Memory B cell (primary cell): ENCODE results near the gene ELMO3.

Experiments used
- ATAC-seq: fragments of 150-1000 bp; cut with Tn5 transposase; 2 replicates; pipeline ENCODE4 v1.10.0; 2021; ENCODE audit warnings: low read depth, mild to moderate bottlenecking, moderate library complexity
- DNase-seq, 2 donors: peaks; one replicate each; pipeline ENCODE4 v3.0.0; 2022; ENCODE audit warnings: low spot score in 2 of 2
- H3K27ac Mint-ChIP-seq: one replicate; pipeline ENCODE4 v1.8.0; 2022; ENCODE audit warnings: mild to moderate bottlenecking, moderate library complexity, mixed read lengths
- H3K27me3 Mint-ChIP-seq: one replicate; pipeline ENCODE4 v1.8.0; 2022; ENCODE audit warnings: mixed read lengths
- H3K36me3 Mint-ChIP-seq: one replicate; pipeline ENCODE4 v1.8.0; 2022; ENCODE audit warnings: mild to moderate bottlenecking, mixed read lengths
- H3K4me1 Mint-ChIP-seq: one replicate; pipeline ENCODE4 v1.8.0; 2022; ENCODE audit warnings: mixed read lengths
- H3K4me3 Mint-ChIP-seq: one replicate; pipeline ENCODE4 v1.8.0; 2022; ENCODE audit warnings: mild to moderate bottlenecking, moderate library complexity, mixed read lengths
- H3K9me3 Mint-ChIP-seq: one replicate; pipeline ENCODE4 v1.8.0; 2022; ENCODE audit warnings: mixed read lengths

The ELMO3 gene

DNA sequence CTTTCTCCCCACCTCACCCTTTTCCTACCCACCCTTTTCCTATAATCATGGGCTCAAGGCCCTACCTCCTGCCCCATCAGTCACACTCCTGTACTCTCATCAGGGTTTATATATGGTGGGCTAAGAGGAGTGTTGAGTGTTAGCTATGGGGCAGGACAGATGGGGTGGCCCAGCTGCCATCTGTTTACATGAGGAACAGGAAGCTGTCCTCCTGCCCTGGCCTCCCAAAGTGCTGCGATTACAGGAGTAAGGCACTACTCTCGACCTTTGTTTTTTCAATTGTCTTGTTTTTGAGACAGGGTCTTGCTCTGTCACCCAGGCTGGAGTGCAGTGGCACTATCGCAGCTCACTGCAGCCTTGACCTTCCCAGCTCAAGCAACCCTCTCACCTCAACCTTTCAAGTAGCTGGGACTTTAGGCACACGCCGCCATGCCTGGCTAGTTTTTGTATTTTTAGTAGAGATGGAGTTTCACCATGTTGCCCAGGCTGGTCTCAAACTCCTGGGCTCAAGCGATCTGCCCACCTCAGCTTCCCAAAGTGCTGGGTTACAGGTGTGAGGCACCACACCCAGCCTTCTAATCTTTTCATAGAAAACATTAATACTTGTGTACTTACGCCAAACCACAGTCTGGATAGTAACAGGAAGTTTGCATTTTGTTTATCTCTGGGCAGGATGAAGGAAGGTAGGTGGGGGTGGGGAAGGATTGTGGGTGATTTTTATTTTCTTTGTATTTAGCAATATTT, 40.9 kb upstream of the ELMO3 start:
- peak overlapping the region; percentile 88 for H3K4me3 Mint-ChIP-seq

DNA sequence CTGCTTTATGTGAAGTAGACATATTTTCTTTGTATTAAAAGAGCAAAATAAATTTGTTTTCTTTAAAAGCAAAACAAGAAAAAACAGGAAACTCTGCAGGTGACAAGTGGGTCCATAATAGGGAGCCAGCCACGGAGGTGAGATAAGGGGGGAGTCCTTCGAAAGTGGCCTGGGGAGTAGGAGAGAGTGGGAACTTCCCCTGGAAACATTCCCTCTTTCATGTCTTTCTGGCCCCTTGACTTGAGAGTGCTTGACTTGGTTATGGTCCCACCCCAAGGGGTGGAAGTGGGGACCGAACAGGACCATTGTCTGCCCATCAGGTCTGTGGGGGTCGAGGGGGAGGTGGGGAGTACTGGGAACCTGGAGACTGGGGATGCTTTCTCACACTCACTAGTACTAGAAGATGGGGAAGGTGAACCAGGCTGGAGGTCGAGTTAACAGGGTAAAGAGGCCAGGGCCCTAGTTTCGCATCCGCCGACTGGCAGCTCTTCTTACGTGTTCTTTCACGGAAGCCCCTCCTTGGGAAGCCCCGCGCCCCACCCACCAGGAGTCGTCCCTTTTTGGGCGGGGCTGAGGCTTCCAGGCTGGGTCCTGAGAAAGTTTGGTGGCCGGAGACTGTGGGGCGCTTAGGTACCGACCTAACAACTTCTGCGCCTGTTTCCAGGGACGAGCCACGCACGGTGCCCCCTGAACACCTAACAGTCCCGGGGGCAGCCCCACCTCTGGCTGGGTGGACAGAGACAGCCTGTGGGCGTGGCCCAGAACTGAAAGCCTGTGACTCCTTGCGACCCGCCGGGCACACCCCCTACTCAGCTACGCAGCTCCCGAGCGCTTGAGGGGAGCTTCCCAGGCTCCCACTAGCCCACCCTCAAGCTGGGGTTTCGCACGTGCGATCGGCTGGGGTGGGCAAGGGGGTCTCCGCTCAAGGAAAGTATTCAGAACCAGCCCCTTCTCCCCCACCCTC, 40.0 kb upstream of the ELMO3 start:
- no peaks in the 10 kb centered on the region for H3K27me3 Mint-ChIP-seq
- peak overlapping the region; percentile 88 for H3K4me3 Mint-ChIP-seq
- H3K36me3 Mint-ChIP-seq, result no peaks in the 10 kb centered on the region
- DNase-seq (peak; percentile 70 to 82), ATAC-seq (peak; percentile 60)
- H3K4me1 Mint-ChIP-seq, result peaks cover 35% of the 10 kb centered on the region
- no peaks in the 10 kb centered on the region for H3K9me3 Mint-ChIP-seq
- peak overlapping the region; percentile 88 for H3K27ac Mint-ChIP-seq

More for the DNA sequence above, 40.9 kb upstream of the ELMO3 start:
- H3K9me3 Mint-ChIP-seq, result no peaks in the 10 kb centered on the region
- H3K27ac Mint-ChIP-seq, result peak overlapping the region; percentile 88
- H3K27me3 Mint-ChIP-seq, result no peaks in the 10 kb centered on the region
- DNase-seq (no peak), ATAC-seq (no peak)
- peaks cover 38% of the 10 kb centered on the region for H3K4me1 Mint-ChIP-seq
- no peaks in the 10 kb centered on the region for H3K36me3 Mint-ChIP-seq

DNA sequence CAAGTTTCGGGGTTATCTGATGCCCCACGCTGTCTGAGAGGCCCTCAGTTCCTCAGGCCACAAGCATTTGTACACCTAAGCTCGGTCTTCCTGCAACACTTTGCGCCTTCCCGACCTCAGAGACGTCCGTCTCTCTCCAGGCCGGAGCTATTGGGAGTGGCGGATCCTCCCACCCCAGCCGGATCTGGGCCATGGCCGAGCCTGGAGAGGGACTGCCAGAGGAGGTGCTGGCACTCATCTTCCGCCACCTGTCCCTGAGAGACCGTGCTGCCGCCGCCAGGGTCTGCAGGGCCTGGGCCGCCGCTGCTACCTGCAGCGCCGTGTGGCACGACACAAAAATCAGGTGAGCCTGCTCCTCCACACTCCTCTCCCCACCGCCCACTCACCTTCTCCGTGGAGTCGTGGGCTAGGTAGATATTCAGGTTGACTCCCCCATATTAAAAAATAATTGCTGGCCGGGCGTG, 37.3 kb upstream of the ELMO3 start:
- no peaks in the 10 kb centered on the region for H3K9me3 Mint-ChIP-seq
- no peak for DNase-seq
- peaks cover 5% of the 10 kb centered on the region for H3K27me3 Mint-ChIP-seq
- ATAC-seq, result no peak
- H3K4me3 Mint-ChIP-seq, result peak overlapping the region; percentile 34
- H3K4me1 Mint-ChIP-seq, result peaks cover 28% of the 10 kb centered on the region
- no peak overlapping the region for H3K27ac Mint-ChIP-seq
- H3K36me3 Mint-ChIP-seq, result no peaks in the 10 kb centered on the region

DNA sequence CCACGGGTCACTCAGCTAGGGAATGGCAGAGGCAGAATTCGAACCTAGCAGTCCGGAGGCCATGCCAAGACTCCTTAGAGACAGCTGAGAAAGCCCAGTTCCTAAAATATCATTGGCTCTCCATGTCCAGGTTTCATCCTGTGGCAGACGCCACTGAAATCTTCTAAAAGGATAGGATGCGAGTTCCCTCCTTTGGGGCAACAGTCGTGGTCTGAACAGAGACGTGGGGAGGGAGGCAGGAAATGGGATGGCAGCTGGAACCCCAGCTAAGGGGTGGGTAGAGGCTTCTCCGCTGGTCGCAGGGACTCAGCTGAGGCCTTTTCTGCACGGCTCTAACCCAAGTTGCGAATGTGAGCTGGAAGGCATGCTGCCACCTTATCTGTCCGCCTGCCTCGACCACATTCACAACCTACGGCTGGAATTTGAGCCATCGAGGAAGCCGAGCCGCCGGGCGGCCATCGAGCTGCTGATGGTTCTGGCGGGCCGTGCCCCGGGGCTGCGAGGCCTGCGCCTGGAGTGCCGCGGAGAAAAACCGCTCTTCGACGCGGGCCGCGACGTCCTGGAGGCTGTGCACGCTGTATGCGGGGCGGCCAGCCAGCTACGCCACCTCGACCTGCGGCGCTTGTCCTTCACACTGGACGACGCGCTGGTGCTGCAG, 36.3 kb upstream of the ELMO3 start:
- H3K27ac Mint-ChIP-seq, result no peak overlapping the region
- no peak for DNase-seq
- ATAC-seq, result no peak
- H3K4me3 Mint-ChIP-seq, result peak overlapping the region; percentile 53
- peaks cover 12% of the 10 kb centered on the region for H3K27me3 Mint-ChIP-seq
- no peaks in the 10 kb centered on the region for H3K36me3 Mint-ChIP-seq
- peaks cover 24% of the 10 kb centered on the region for H3K4me1 Mint-ChIP-seq
- no peaks in the 10 kb centered on the region for H3K9me3 Mint-ChIP-seq

DNA sequence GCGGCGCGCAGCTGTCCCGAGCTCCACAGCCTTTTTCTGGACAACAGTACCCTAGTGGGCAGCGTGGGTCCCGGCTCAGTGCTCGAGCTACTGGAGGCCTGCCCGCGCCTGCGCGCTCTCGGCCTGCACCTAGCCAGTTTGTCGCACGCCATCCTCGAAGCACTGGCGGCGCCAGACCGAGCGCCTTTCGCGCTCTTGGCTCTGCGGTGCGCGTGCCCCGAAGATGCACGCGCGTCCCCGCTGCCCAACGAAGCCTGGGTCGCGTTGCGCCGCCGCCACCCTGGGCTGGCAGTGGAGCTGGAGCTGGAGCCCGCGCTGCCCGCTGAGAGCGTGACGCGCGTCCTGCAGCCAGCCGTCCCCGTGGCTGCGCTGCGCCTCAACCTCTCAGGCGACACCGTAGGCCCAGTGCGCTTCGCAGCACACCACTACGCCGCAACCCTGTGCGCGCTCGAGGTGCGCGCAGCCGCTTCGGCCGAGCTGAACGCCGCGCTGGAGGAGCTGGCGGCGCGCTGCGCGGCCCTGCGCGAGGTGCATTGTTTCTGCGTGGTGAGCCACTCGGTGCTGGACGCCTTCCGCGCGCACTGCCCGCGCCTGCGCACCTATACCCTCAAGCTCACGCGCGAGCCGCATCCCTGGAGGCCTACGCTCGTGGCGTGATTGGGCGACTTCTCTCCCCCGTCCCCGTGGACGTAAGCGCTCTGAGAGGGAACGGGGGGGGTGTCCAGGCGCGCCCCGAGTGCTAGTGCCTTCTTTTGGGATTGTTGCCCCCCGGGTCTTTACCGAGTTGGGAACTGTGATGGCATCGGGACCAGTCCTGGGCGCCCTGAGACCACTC, 35.5 kb upstream of the ELMO3 start:
- H3K27ac Mint-ChIP-seq, result no peak overlapping the region
- H3K4me1 Mint-ChIP-seq, result peaks cover 19% of the 10 kb centered on the region
- H3K9me3 Mint-ChIP-seq, result no peaks in the 10 kb centered on the region
- H3K4me3 Mint-ChIP-seq, result peak overlapping the region; percentile 54
- peaks cover 2% of the 10 kb centered on the region for H3K36me3 Mint-ChIP-seq
- ATAC-seq (no peak), DNase-seq (no peak)
- H3K27me3 Mint-ChIP-seq, result peaks cover 15% of the 10 kb centered on the region

DNA sequence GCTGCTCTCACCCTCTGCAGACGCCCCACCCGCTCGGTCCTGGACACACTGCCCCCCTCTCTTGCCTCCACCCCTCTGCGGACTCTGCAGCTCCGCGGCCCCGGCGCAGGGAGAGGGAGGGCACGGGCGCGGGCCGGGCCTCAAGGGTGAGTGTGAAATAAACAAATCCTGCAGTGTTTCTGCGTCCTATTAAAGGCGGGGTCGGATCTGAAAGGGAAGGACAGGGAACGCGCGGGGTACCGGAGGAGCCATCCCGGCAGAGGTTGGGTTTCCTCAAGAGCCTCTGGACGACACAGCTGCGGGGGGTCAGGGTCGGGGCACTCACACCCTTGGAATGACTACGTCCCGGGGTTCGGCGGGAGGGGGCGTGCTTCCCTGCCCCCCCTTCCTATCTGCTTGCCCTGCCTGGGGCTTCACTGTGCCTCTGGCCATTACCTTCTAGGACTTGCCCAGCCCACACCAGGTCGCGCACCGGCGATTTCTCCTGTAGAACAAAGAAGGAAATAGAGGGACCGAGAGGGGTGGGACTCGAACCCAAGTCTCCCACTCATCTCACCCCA, 34.9 kb upstream of the ELMO3 start:
- H3K4me1 Mint-ChIP-seq, result peaks cover 14% of the 10 kb centered on the region
- H3K36me3 Mint-ChIP-seq, result peaks cover 2% of the 10 kb centered on the region
- H3K27me3 Mint-ChIP-seq, result peaks cover 19% of the 10 kb centered on the region
- peak overlapping the region; percentile 54 for H3K4me3 Mint-ChIP-seq
- DNase-seq (no peak), ATAC-seq (no peak)
- no peaks in the 10 kb centered on the region for H3K9me3 Mint-ChIP-seq
- H3K27ac Mint-ChIP-seq, result no peak overlapping the region

DNA sequence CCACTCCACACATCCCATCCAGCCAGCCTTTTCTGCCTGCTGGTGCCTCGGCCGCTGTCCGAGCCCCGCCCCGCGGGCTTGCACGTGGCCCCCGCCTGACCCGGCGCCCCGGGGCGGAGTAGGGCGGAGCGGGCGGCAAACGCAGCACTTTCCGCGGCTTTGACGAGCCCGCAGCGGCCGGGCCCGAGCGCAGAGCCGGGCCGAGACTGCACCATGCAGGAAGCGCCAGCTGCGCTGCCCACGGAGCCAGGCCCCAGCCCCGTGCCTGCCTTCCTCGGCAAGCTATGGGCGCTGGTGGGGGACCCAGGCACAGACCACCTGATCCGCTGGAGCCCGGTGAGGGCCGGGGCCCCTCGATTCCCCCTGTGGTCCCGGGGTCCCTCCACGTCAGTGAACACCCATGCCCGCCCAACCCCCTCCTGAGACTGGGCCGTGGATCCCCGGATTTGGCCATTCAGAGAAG, 34.3 kb upstream of the ELMO3 start, which contains the start of gene HSF4:
HSF4 (plus strand) TSS at position 147 of the 463 bp plus-strand sequence; CDS start at position 214, 67 bp downstream.
- peaks cover 15% of the 10 kb centered on the region for H3K4me1 Mint-ChIP-seq
- no peak for DNase-seq
- peaks cover 2% of the 10 kb centered on the region for H3K36me3 Mint-ChIP-seq
- no peak within 1 kb of the TSS for H3K27ac Mint-ChIP-seq
- H3K27me3 Mint-ChIP-seq, result peaks cover 20% of the 10 kb centered on the region
- H3K4me3 Mint-ChIP-seq, result peak within 1 kb of the TSS; percentile 54
- H3K9me3 Mint-ChIP-seq, result no peaks in the 10 kb centered on the region
- ATAC-seq, result no peak

DNA sequence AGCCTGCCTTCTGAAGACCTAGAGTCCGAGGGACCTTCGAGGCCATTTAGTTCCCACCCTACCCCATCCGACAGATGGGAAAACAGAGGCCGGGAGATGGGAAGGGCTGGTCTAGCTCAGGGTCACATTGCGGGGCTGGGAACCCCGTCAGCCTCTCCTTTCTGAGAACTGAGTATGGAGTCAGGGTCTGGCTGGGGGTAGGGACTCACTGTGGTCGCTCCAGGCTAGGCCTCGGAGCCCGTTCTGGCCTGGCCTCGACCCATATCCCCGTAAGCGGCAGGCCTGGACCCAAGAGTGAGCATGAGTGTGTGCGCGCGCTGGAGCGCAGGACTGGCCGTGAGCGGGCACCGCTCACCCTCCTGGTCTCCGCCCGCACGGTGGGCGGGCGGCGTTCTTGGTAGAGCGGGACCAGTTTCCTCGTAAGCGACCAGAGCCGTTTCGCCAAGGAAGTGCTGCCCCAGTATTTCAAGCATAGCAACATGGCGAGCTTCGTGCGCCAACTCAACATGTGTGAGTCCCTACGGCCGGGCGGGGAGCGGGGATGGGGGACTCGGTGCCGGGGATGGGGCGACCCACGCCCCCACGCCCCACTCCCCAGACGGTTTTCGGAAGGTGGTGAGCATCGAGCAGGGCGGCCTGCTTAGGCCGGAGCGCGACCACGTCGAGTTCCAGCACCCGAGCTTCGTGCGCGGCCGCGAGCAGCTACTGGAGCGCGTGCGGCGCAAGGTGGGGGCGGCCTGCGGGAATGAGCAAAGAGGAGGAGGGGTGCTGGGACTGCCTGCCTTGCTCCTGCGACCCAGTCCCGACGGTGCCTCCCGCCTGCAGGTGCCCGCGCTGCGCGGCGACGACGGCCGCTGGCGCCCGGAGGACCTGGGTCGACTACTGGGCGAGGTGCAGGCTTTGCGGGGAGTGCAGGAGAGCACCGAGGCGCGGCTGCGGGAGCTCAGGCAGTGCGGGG, 33.5 kb upstream of the ELMO3 start:
- H3K4me3 Mint-ChIP-seq, result peak overlapping the region; percentile 34
- peaks cover 2% of the 10 kb centered on the region for H3K36me3 Mint-ChIP-seq
- ATAC-seq, result no peak
- no peak for DNase-seq
- H3K4me1 Mint-ChIP-seq, result peaks cover 20% of the 10 kb centered on the region
- H3K27me3 Mint-ChIP-seq, result peaks cover 24% of the 10 kb centered on the region
- H3K9me3 Mint-ChIP-seq, result no peaks in the 10 kb centered on the region
- H3K27ac Mint-ChIP-seq, result no peak overlapping the region

DNA sequence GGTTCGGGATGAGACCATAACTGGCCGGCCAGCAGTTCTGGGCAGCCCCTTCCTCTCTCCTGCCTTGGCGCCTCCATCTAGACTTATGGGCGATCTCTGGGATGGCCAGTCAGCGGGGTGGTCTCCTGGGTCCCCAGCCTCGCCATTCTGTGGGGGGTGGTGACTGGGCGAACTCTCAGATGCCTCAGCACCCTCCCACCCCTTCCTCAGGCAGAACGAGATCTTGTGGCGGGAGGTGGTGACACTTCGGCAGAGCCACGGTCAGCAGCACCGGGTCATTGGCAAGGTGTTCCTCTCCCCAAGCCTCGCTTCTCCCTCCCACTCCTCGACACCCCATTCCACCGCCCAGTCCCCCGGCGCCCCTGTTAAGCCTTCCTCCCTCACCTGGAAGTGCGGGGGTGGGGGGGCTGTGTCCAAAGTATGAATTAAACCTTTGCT, 32.8 kb upstream of the ELMO3 start:
- Mint-ChIP-seq H3K9me3 (no peaks in the 10 kb centered on the region), H3K27me3 (peaks cover 27% of the 10 kb centered on the region), H3K27ac (no peak overlapping the region), H3K36me3 (peaks cover 2% of the 10 kb centered on the region), H3K4me1 (peaks cover 20% of the 10 kb centered on the region), H3K4me3 (no peak overlapping the region)
- no peak for DNase-seq
- no peak for ATAC-seq

DNA sequence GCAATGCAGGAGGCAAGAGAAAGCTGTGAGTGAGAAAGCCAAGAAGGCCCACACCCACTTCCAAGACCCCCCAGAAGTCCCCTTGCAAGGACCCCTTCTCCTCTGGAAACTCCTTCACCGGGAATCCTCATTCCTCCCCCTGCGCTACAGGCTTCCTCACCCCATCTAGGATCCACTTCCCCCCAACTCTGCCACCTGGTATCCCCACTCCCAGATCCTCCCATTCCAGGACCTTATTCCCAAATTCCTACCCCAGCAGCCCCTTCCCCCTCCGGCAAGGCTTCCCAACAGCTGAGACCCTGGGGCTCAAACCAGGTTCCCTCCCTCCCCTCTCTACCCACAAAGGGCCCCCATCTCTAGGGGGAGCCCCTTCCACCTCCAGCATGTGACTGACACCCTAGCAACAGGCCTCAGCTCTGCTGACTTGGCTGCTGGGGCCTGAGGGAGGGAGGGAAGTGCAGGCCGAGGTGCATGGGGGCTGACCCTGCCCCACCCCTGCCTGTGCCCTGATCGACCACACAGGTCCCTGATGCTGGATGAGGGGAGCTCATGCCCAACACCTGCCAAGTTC, 32.2 kb upstream of the ELMO3 start:
- H3K9me3 Mint-ChIP-seq, result no peaks in the 10 kb centered on the region
- no peak overlapping the region for H3K4me3 Mint-ChIP-seq
- H3K36me3 Mint-ChIP-seq, result peaks cover 2% of the 10 kb centered on the region
- peaks cover 32% of the 10 kb centered on the region for H3K27me3 Mint-ChIP-seq
- no peak for ATAC-seq
- peak overlapping the region; percentile 17 for H3K27ac Mint-ChIP-seq
- DNase-seq, result no peak
- H3K4me1 Mint-ChIP-seq, result peaks cover 24% of the 10 kb centered on the region

DNA sequence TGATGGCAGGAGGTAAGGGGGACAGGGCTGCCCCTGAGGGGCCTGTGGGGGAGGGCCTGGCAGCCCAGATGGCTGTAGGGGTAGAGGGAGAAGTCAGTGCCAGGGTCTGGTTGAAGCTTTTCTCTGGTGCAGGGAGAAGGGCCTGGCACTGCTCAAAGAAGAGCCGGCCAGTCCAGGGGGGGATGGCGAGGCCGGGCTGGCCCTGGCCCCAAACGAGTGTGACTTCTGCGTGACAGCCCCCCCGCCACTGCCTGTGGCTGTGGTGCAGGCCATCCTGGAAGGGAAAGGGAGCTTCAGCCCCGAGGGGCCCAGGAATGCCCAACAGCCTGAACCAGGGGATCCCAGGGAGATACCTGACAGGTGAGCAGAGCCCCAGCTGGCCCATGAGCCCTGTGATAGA, 31.3 kb upstream of the ELMO3 start:
- no peak overlapping the region for H3K4me3 Mint-ChIP-seq
- peaks cover 26% of the 10 kb centered on the region for H3K4me1 Mint-ChIP-seq
- H3K36me3 Mint-ChIP-seq, result peaks cover 2% of the 10 kb centered on the region
- ATAC-seq (no peak), DNase-seq (no peak)
- H3K27me3 Mint-ChIP-seq, result peaks cover 37% of the 10 kb centered on the region
- no peak overlapping the region for H3K27ac Mint-ChIP-seq
- H3K9me3 Mint-ChIP-seq, result no peaks in the 10 kb centered on the region

DNA sequence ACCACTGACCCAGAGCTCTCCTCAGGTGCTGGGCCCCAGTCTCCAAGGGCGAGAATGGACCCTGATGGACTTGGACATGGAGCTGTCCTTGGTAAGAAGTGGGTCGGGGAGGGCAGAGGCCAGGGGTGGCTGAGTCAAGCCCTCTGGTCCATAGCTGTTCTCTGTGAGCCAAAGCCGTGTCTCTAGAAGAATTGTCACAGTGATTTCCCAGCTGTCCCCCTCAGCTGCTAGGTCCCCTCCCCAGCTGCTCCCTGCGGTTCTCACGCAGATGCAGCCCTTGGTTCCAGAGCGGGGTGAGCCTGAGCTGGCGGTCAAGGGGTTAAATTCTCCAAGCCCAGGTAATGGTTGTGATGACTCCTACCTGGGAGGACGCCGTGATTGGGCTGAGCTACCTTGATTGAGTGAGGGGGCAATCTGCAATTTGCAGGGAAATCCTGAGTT, 29.9 kb upstream of the ELMO3 start:
- H3K27ac Mint-ChIP-seq, result no peak overlapping the region
- peaks cover 2% of the 10 kb centered on the region for H3K36me3 Mint-ChIP-seq
- no peaks in the 10 kb centered on the region for H3K9me3 Mint-ChIP-seq
- H3K27me3 Mint-ChIP-seq, result peaks cover 45% of the 10 kb centered on the region
- DNase-seq, result no peak
- no peak overlapping the region for H3K4me3 Mint-ChIP-seq
- no peak for ATAC-seq
- peaks cover 35% of the 10 kb centered on the region for H3K4me1 Mint-ChIP-seq
